ENCODE measurements around the gene PDCD7. TPM values are rescaled to one million over a fixed set of nuclear protein-coding genes. Genes with fewer than 3 reads are reported as not detected.
A peak's percentile ranks its signal among the peaks of the same experiment; 100 is the strongest.
"Not testable (repeated sequence)": the region's sequence is repeated elsewhere in the genome, so short reads cannot be mapped to it uniquely, and the experiment has no call there.

Gene PDCD7
- total RNA-seq, 4 donors from 2014 or later, result 24.2 to 33.4 (median 25.5) TPM

DNA sequence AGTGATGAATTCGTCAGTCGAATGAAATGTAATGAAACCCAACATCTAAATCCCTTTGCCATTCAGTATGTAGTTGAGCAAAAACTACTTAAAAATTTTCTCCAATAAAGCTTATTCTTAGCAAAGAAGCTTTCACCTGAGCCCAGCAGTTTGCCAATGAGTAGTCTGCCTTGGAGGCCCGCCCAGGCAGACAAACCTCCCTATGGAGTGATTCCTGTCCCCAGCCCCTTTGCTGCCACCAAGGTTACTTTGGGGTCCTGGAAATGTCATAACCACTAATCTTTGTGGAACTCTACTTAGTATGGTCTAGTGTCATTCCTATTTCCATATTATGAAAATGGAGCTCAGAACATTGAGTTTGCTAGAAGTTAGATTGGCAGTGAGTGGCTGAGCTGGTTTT is 30.7 kb downstream of the PDCD7 start:
- TF ChIP-seq POLR2AphosphoS5 (IDR thresholded peaks at IDR 0.05) (no peak), EP300 (IDR thresholded peaks at IDR 0.05) (no peak), CTCF (IDR thresholded peaks at IDR 0.05) (no peak), POLR2A (IDR thresholded peaks at IDR 0.05; ENCODE audit: low read depth) (no peak)
- no peaks in the 10 kb centered on the region for H3K9me3 ChIP-seq
- H3K4me3 ChIP-seq, result no peak overlapping the region
- WGBS, result 100% methylated on average over 3 of the region's 3 CpGs
- no peak overlapping the region for H3K27ac ChIP-seq (replicated peaks in 1 of 4)
- DNase-seq (ENCODE audit: extremely low spot score), result no peak
- peaks cover 9 to 70% (median 54%) of the 10 kb centered on the region in 4 donors for H3K36me3 ChIP-seq
- intact Hi-C loops (cut with DNase I), result loop anchor here (1.0 kb wide), 1 partner anchor 71 kb away; no protein-coding TSS in a partner anchor
- H3K27me3 ChIP-seq, result no peaks in the 10 kb centered on the region
- peaks cover 0 to 18% (median 17%) of the 10 kb centered on the region in 4 donors for H3K4me1 ChIP-seq

DNA sequence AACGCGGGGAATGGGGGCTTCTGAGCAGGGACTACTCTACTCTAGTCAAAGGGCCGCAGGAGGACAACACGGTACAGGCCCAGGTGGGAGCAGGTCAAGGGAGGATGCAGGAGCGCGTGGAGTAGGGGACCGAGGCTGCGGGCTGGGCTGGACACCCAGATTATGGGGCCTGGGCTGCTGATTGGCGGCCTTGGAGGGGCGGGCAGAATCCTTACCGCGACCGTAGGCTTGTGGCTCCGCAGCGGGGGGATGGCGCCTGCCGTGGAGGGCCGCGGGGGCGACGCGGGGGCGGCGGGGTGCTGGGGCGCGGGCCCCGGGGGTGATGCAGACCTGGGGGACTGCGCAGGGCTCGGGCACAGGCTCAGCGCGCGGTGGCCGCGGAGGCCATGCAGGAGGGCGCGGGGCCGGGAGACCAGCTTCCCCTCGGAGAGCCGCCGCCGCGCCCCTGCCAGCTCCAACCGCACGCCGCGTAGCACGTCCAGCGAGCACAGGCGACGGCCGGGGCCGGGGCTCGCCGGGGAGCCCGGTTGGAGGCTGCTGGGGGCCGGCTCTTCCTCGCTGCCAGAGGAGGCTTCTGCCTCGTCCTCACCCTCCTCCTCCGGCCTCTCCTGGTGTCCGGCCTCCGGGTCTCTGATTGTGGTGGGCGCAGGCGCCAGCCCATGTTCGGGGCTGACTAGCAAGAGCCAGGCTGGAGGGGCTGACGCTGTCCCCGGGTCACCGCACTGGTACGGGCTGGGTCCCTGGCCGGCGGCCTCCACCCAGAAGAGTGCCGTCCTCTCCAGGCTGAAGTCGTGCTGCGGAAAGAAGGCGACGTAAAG is 31.5 kb downstream of the PDCD7 start:
- Histone ChIP-seq H3K36me3 (peaks cover 9 to 78% (median 61%) of the 10 kb centered on the region in 4 donors), H3K4me1 (peaks cover 0 to 20% (median 20%) of the 10 kb centered on the region in 4 donors), H3K27me3 (no peaks in the 10 kb centered on the region), H3K27ac (replicated peaks in 1 of 4) (no peak overlapping the region), H3K9me3 (no peaks in the 10 kb centered on the region), H3K4me3 (no peak overlapping the region)
- no peak for TF ChIP-seq CTCF (IDR thresholded peaks at IDR 0.05)
- no peak for TF ChIP-seq EP300 (IDR thresholded peaks at IDR 0.05)
- TF ChIP-seq POLR2AphosphoS5 (IDR thresholded peaks at IDR 0.05), result no peak
- no peak for TF ChIP-seq POLR2A (IDR thresholded peaks at IDR 0.05; ENCODE audit: low read depth)
- DNase-seq (ENCODE audit: extremely low spot score), result no peak
- 81% methylated on average over 39 of the region's 75 CpGs for WGBS
- intact Hi-C loops (cut with DNase I), result loop anchor here (2.0 kb wide), 1 partner anchor 47 kb away; no protein-coding TSS in a partner anchor

GRCh38 chr15:65101411-65101890 is 32.2 kb downstream of the PDCD7 start:
- Histone ChIP-seq H3K27me3 (no peaks in the 10 kb centered on the region), H3K9me3 (no peaks in the 10 kb centered on the region), H3K27ac (replicated peaks in 1 of 4) (peak overlapping the region in 2 of 4 donors; percentile 16 to 23), H3K4me1 (peaks cover 0 to 27% (median 27%) of the 10 kb centered on the region in 4 donors), H3K36me3 (peaks cover 9 to 82% (median 64%) of the 10 kb centered on the region in 4 donors), H3K4me3 (no peak overlapping the region)
- TF ChIP-seq POLR2AphosphoS5 (IDR thresholded peaks at IDR 0.05), result no peak
- TF ChIP-seq EP300 (IDR thresholded peaks at IDR 0.05), result no peak
- peak; percentile 79 to 89 (median 88) for TF ChIP-seq CTCF (IDR thresholded peaks at IDR 0.05)
- WGBS, result 38% methylated on average over 8 of the region's 9 CpGs
- no peak for DNase-seq (ENCODE audit: extremely low spot score)
- intact Hi-C loops (cut with DNase I), result loop anchor here (2.0 kb wide), 1 partner anchor 47 kb away; no protein-coding TSS in a partner anchor

GRCh38 chr15:65100442-65100841 is 33.2 kb downstream of the PDCD7 start:
- intact Hi-C loops (cut with DNase I), result loop anchor here (2.0 kb wide), 1 partner anchor 46 kb away; no protein-coding TSS in a partner anchor
- H3K27me3 ChIP-seq, result no peaks in the 10 kb centered on the region
- no peak overlapping the region for H3K27ac ChIP-seq (replicated peaks in 1 of 4)
- TF ChIP-seq EP300 (IDR thresholded peaks at IDR 0.05) (no peak), POLR2A (IDR thresholded peaks at IDR 0.05; ENCODE audit: low read depth) (no peak), CTCF (IDR thresholded peaks at IDR 0.05) (no peak), POLR2AphosphoS5 (IDR thresholded peaks at IDR 0.05) (no peak)
- 86% methylated on average over 7 of the region's 7 CpGs for WGBS
- H3K4me1 ChIP-seq, result peaks cover 0 to 37% (median 37%) of the 10 kb centered on the region in 4 donors
- H3K4me3 ChIP-seq, result no peak overlapping the region
- H3K36me3 ChIP-seq, result peaks cover 9 to 73% (median 56%) of the 10 kb centered on the region in 4 donors
- no peak for DNase-seq (ENCODE audit: extremely low spot score)
- H3K9me3 ChIP-seq, result no peaks in the 10 kb centered on the region

- not testable (repeated sequence) for H3K27me3 ChIP-seq; H3K27ac ChIP-seq (replicated peaks in 1 of 4); H3K4me3 ChIP-seq; H3K9me3 ChIP-seq; DNase-seq (ENCODE audit: extremely low spot score)
- 90% methylated on average over 10 of the region's 10 CpGs for WGBS
- Histone ChIP-seq H3K36me3 (peaks cover 9 to 67% (median 50%) of the 10 kb centered on the region in 4 donors), H3K4me1 (peaks cover 2 to 43% (median 43%) of the 10 kb centered on the region in 4 donors)
- intact Hi-C loops (cut with DNase I), result loop anchor here (2.0 kb wide), 1 partner anchor 45 kb away; no protein-coding TSS in a partner anchor
Observed at GRCh38 chr15:65099801-65100200, 33.8 kb downstream of the PDCD7 start.
